Measurements from ENCODE around the gene DNAI4. TPM values are rescaled to one million over a fixed set of nuclear protein-coding genes. Genes with fewer than 3 reads are reported as not detected.
"Not testable (repeated sequence)": the region's sequence is repeated elsewhere in the genome, so short reads cannot be mapped to it uniquely, and the experiment has no call there.

DNAI4 gene
- total RNA-seq, 1 donor from 2014 or later, result 10.3 TPM

DNA sequence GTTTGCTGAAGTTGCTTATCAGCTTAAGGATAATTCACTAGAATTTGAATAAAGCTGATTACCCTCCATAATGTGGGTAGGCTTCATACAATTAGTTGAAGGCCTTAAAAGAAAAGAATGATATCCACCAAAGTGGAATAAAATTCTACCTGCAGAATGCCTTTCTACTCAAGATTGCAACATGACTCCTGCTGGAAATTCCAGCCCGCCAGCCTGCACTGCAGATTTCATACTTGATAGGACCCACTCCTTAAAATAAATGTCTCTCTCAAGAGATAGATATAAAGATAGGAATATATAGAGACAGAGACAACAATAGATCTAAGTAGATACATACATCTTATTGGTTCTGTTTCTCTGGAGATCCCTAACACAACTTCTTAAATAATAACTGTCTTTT lies 99.9 kb downstream of the DNAI4 start:
- no peak for DNase-seq (ENCODE audit: extremely low spot score in 2 of 2)
- TF ChIP-seq, protein P1, sequence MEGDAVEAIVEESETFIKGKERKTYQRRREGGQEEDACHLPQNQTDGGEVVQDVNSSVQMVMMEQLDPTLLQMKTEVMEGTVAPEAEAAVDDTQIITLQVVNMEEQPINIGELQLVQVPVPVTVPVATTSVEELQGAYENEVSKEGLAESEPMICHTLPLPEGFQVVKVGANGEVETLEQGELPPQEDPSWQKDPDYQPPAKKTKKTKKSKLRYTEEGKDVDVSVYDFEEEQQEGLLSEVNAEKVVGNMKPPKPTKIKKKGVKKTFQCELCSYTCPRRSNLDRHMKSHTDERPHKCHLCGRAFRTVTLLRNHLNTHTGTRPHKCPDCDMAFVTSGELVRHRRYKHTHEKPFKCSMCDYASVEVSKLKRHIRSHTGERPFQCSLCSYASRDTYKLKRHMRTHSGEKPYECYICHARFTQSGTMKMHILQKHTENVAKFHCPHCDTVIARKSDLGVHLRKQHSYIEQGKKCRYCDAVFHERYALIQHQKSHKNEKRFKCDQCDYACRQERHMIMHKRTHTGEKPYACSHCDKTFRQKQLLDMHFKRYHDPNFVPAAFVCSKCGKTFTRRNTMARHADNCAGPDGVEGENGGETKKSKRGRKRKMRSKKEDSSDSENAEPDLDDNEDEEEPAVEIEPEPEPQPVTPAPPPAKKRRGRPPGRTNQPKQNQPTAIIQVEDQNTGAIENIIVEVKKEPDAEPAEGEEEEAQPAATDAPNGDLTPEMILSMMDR (IDR thresholded peaks at IDR 0.05), result no peak
- TF ChIP-seq POLR2AphosphoS5 (IDR thresholded peaks at IDR 0.05; ENCODE audit: insufficient read depth in 1 of 2, low read depth in 1 of 2) (no peak), POLR2A (IDR thresholded peaks at IDR 0.05) (no peak)
- intact Hi-C loops (cut with DNase I), result no loop called here

DNA sequence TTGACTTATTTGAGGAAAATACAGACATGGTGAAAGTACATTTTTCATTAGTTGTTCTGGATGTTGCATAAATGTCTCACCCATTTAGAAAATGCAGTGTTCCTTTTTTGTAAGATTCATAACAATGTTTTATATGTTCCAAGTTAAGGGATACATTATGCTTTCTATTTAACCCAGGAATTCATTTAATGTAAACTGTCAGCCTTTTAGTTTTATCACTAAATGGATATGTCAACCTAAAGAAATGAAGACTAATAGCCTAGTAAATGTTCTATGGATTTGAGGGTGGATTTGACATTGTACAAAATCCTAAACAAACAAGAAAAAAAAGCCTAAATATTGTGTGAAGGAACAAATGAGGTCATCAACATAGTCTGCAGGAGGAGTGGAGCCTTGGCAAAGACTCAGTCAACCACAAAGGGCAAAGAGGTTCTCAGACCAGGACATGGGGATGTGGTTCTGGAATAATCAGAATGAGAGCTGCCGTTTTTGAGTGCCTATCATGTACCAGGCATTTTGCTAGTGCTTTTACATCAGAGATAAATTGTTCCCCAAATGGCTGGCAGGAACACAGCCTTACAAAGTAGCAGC lies 114.8 kb downstream of the DNAI4 start:
- intact Hi-C loops (cut with DNase I), result no loop called here
- no peak for DNase-seq (ENCODE audit: extremely low spot score in 2 of 2)
- Histone ChIP-seq H3K4me3 (no peak overlapping the region), H3K27me3 (no peaks in the 10 kb centered on the region), H3K4me1 (no peaks in the 10 kb centered on the region), H3K36me3 (no peaks in the 10 kb centered on the region), H3K9me3 (no peaks in the 10 kb centered on the region), H3K27ac (no peak overlapping the region)
- TF ChIP-seq, protein P1 (IDR thresholded peaks at IDR 0.05), result no peak
- no peak for TF ChIP-seq POLR2AphosphoS5 (IDR thresholded peaks at IDR 0.05; ENCODE audit: insufficient read depth in 1 of 2, low read depth in 1 of 2)
- no peak for TF ChIP-seq POLR2A (IDR thresholded peaks at IDR 0.05)

More for the DNA sequence above, 99.9 kb downstream of the DNAI4 start:
- H3K4me1 ChIP-seq, result no peaks in the 10 kb centered on the region
- H3K4me3 ChIP-seq, result no peak overlapping the region
- H3K36me3 ChIP-seq, result no peaks in the 10 kb centered on the region
- H3K27ac ChIP-seq, result no peak overlapping the region
- H3K27me3 ChIP-seq, result no peaks in the 10 kb centered on the region
- no peaks in the 10 kb centered on the region for H3K9me3 ChIP-seq

DNA sequence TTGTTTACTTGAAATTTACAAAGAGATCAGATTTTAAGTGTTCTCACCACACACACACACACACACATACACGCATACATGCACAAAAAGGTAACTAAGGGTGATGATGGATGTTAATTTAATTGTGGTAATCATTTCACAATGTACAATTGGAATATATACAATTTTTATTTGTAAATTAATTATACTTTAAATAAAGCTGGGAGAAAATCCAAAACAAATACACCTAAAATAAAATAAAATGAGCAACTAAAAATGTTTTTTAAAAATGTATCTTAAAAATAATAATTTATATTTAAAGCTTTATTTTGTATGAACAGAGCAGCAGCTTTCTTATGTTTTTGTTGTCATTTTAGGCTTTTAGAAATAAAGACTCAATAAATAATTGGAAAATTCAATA lies 115.4 kb downstream of the DNAI4 start:
- H3K4me1 ChIP-seq, result no peaks in the 10 kb centered on the region
- TF ChIP-seq, protein P1 (IDR thresholded peaks at IDR 0.05), result no peak
- TF ChIP-seq POLR2AphosphoS5 (IDR thresholded peaks at IDR 0.05; ENCODE audit: insufficient read depth in 1 of 2, low read depth in 1 of 2), result no peak
- TF ChIP-seq POLR2A (IDR thresholded peaks at IDR 0.05), result no peak
- no peaks in the 10 kb centered on the region for H3K9me3 ChIP-seq
- H3K27ac ChIP-seq, result no peak overlapping the region
- intact Hi-C loops (cut with DNase I), result no loop called here
- H3K36me3 ChIP-seq, result no peaks in the 10 kb centered on the region
- DNase-seq (ENCODE audit: extremely low spot score in 2 of 2), result no peak
- H3K27me3 ChIP-seq, result no peaks in the 10 kb centered on the region
- H3K4me3 ChIP-seq, result no peak overlapping the region

DNA sequence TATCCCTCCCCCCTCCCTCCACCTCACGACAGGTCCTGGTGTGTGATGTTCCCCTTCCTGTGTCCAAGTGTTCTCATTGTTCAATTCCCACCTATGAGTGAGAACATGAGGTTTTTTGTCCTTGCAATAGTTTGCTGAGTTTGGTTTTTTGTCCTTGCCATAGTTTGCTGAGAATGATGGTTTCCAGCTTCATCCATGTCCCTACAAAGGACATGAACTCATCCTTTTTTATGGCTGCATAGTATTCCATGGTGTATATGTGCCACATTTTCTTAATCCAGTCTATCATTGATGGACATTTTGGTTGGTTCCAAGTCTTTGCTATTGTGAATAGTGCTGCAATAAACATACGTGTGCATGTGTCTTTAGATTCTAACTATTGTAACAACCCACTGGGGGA lies 128.8 kb downstream of the DNAI4 start:
- H3K27me3 ChIP-seq; H3K27ac ChIP-seq; H3K36me3 ChIP-seq; intact Hi-C loops (cut with DNase I); H3K9me3 ChIP-seq; H3K4me3 ChIP-seq; DNase-seq (ENCODE audit: extremely low spot score in 2 of 2); H3K4me1 ChIP-seq: not testable (repeated sequence)

DNA sequence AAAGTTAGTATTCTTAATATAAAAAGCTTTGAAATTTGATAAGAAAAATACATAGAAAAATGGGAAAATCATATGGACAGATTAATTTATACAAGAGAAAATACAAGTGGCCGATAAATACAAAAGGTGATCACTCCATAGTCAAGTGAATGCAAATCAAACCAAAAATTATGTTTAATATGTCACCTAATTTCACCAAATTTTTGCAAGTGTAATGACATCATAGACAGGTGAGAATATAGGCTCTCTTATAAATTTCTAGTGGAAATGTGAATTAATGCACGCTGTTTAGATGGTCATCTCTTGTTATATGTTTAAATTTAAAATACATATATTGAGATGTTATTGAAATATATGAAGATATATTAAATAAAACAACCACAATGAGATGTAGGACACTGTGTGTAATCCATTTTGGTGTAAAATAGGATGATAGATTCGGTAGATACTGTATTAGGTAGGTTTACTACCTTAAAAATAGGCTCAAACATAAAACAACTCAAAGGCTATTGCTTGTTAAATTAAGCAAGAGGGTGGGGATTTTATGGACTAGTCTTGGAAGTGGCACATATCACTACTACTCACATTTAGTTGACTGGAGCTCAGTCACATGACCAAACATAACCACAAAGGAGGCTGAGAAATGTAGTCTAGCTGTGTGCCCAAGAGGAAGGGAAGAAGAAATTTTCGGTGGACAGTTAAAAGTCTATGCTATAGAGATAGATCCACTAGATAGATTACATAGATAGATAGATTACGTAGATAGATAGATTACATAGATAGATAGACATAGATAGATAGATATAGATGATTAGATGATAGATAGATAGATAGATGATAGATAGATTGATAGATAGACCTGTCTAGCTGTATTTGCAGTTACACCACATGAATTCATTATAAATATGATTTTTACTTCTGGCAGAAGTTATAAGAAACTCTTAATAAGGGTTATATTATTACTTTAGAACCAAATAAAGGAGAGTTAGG lies 132.7 kb downstream of the DNAI4 start:
- TF ChIP-seq, protein P1 (IDR thresholded peaks at IDR 0.05), result no peak
- no peak for TF ChIP-seq POLR2AphosphoS5 (IDR thresholded peaks at IDR 0.05; ENCODE audit: insufficient read depth in 1 of 2, low read depth in 1 of 2)
- no peak for TF ChIP-seq POLR2A (IDR thresholded peaks at IDR 0.05)
- no peak overlapping the region for H3K27ac ChIP-seq
- DNase-seq (ENCODE audit: extremely low spot score in 2 of 2), result no peak
- no peaks in the 10 kb centered on the region for H3K9me3 ChIP-seq
- no peaks in the 10 kb centered on the region for H3K36me3 ChIP-seq
- H3K4me3 ChIP-seq, result no peak overlapping the region
- H3K4me1 ChIP-seq, result no peaks in the 10 kb centered on the region
- no peaks in the 10 kb centered on the region for H3K27me3 ChIP-seq
- intact Hi-C loops (cut with DNase I), result no loop called here
